ENCODE measurements around the gene EPYC. TPM values are rescaled to one million over a fixed set of nuclear protein-coding genes. Genes with fewer than 3 reads are reported as not detected.

The EPYC gene
- total RNA-seq, 4 donors from 2014 or later, result not detected

DNA sequence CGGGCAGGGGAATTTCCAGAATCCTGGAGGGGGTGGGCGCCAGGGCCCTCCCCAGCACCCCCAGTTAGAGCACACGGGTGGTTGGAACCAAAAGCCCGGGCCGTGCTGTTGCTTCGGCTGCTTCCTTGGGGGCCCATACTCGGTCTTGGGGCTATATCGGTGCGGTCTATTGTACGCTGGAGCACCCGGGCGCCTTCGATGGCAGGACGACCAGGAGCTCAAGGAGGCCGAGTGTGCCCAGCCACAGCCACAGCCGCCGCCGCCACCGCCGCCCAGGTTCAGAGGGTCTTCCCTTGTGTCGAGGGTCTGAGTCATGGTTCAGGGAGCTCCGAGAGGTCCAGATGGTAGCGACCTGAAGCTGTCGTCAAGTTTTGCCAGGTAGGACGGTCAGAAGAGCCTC is 50.3 kb downstream of the EPYC start:
- Histone ChIP-seq H3K9me3 (no peaks in the 10 kb centered on the region), H3K27me3 (no peaks in the 10 kb centered on the region), H3K27ac (no peak overlapping the region), H3K4me3 (no peak overlapping the region), H3K4me1 (peaks cover 0 to 2% (median 0%) of the 10 kb centered on the region in 3 donors), H3K36me3 (no peaks in the 10 kb centered on the region)
- intact Hi-C loops (cut with DNase I), result no loop called here
- 95 to 100% methylated on average over 4 to 14 of the region's 25 CpGs for WGBS, 2 donors
- DNase-seq, result no peak
- no peak for TF ChIP-seq POLR2A (IDR thresholded peaks at IDR 0.05)
- TF ChIP-seq, protein P1, sequence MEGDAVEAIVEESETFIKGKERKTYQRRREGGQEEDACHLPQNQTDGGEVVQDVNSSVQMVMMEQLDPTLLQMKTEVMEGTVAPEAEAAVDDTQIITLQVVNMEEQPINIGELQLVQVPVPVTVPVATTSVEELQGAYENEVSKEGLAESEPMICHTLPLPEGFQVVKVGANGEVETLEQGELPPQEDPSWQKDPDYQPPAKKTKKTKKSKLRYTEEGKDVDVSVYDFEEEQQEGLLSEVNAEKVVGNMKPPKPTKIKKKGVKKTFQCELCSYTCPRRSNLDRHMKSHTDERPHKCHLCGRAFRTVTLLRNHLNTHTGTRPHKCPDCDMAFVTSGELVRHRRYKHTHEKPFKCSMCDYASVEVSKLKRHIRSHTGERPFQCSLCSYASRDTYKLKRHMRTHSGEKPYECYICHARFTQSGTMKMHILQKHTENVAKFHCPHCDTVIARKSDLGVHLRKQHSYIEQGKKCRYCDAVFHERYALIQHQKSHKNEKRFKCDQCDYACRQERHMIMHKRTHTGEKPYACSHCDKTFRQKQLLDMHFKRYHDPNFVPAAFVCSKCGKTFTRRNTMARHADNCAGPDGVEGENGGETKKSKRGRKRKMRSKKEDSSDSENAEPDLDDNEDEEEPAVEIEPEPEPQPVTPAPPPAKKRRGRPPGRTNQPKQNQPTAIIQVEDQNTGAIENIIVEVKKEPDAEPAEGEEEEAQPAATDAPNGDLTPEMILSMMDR (IDR thresholded peaks at IDR 0.05), result no peak

DNA sequence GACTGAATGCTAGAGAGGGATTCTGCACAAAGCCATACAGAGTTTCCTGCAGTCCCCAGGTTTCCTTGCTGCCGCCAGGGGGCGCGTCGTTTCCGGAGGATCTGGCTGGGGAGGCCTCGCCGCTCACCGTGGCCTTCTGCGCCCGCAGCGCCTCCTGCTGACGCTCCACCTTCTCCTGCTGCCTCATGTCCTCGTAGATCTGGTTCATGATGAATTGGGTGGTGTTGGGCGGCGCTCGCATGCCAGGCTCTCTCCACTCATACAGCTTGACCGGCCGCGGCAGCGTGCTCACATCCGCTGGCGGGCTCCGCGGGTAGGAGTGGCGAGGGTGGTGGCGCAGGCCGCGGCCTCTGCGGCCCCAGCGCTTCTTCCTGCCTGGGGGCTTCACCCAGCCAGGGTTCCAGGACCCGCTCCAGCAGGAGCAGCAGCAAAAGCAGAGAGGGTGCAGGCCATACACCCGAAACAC is 50.8 kb downstream of the EPYC start:
- H3K4me1 ChIP-seq, result no peaks in the 10 kb centered on the region
- no peak for TF ChIP-seq POLR2A (IDR thresholded peaks at IDR 0.05)
- TF ChIP-seq, protein P1 (IDR thresholded peaks at IDR 0.05), result no peak
- WGBS, 2 donors, result 74 to 82% methylated on average over 7 to 16 of the region's 32 CpGs
- H3K27me3 ChIP-seq, result no peaks in the 10 kb centered on the region
- no peaks in the 10 kb centered on the region for H3K9me3 ChIP-seq
- H3K27ac ChIP-seq, result no peak overlapping the region
- no peak for DNase-seq
- H3K4me3 ChIP-seq, result no peak overlapping the region
- no peaks in the 10 kb centered on the region for H3K36me3 ChIP-seq
- intact Hi-C loops (cut with DNase I), result no loop called here

DNA sequence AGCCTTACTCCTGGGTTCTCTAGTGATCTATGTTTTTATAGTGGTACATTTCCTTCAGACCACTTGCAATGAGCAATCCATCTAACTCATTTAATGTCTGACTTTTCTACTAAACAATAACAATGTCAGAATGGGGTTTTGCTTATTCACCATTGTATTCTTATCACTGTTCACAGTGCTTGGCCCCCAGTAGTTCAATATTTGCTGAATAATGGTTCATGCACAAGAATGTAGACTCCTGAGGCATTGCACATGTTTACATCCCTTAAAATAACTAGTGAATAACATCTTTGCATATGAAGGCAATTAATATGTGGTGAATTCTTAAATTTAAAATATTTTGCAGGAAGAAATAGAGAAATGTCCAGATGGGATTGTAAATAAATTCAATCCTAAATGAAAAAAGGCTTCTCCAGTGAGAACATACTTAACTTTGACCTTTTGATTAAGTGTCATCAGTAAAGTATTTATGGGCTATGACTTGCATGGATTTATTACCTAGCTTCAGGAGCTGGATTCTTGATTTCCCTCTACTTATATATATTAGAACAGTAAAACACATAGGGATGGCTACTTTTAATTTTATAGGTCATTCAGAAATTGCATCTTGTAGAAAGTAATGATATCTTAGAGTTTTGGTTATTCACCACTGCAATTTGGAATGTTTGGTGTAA is 53.2 kb downstream of the EPYC start:
- Histone ChIP-seq H3K27me3 (no peaks in the 10 kb centered on the region), H3K9me3 (no peaks in the 10 kb centered on the region), H3K4me3 (no peak overlapping the region), H3K36me3 (no peaks in the 10 kb centered on the region), H3K4me1 (no peaks in the 10 kb centered on the region), H3K27ac (no peak overlapping the region)
- TF ChIP-seq POLR2A (IDR thresholded peaks at IDR 0.05), result no peak
- TF ChIP-seq, protein P1 (IDR thresholded peaks at IDR 0.05), result no peak
- DNase-seq, result no peak
- intact Hi-C loops (cut with DNase I), result no loop called here

DNA sequence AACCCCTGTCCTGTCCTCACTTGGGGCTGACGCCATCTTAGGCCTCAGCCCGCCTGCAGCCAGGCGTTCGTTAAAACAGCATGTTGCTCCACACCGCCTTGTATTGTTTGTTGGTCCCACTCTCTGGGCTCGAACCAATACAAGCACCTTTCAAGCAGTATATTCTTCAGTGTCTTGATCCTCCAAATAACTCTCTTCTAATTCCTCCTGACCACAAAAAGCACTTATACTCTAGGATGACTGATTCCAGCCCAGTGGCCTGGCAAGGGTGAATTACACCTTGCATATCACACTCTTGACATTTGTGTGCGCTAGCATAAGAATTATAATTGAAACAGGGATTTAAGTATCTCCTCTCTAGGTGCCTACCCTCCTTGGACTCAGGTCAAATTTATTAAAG is 56.9 kb downstream of the EPYC start:
- no peak for TF ChIP-seq POLR2A (IDR thresholded peaks at IDR 0.05)
- Histone ChIP-seq H3K27me3 (no peaks in the 10 kb centered on the region), H3K4me1 (no peaks in the 10 kb centered on the region), H3K36me3 (no peaks in the 10 kb centered on the region), H3K4me3 (no peak overlapping the region), H3K27ac (no peak overlapping the region), H3K9me3 (no peaks in the 10 kb centered on the region)
- 94 to 97% methylated on average over 5 to 7 of the region's 7 CpGs for WGBS, 2 donors
- no peak for DNase-seq
- intact Hi-C loops (cut with DNase I), result no loop called here

DNA sequence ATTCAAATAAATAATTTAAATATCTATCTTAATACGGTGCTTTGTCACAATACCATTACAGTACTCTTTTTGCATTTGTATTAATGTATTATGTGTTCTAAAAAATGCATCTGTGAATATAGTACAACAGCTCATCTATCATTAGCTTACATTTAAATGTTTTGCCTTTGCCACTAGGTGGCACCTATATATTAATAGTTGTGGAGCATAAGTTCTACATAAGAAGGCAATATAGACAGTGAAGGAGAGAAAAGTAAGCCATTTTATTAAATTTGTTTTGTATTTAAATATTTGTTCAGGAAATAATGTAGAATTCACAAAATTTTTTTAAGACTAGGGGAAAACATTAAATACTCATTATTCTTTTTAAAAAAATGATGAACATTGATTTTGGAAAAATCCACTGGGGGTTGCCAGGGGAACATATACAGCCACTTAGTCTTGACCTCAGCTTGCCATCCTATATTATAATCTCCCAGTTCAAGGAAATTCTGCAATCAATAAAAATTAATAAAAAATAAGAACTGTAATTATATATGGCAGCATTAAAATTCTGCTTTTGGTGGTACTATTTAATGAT is 59.6 kb downstream of the EPYC start:
- no peaks in the 10 kb centered on the region for H3K36me3 ChIP-seq
- H3K27ac ChIP-seq, result no peak overlapping the region
- WGBS, 2 donors, result 21 to 33% methylated on average over 1 of the region's 1 CpG
- no peak overlapping the region for H3K4me3 ChIP-seq
- H3K9me3 ChIP-seq, result no peaks in the 10 kb centered on the region
- TF ChIP-seq, protein P1 (IDR thresholded peaks at IDR 0.05), result peak in 5 of 6 experiments; percentile 31 to 63 (median 46)
- TF ChIP-seq POLR2A (IDR thresholded peaks at IDR 0.05), result no peak
- H3K4me1 ChIP-seq, result peaks cover 0 to 4% (median 0%) of the 10 kb centered on the region in 3 donors
- no peaks in the 10 kb centered on the region for H3K27me3 ChIP-seq
- DNase-seq, result no peak
- intact Hi-C loops (cut with DNase I), result no loop called here
